NCI-H2029 treated with DMSO at 0.1 percent for 48 hours (cell line): ENCODE data around the gene LCA5.
A peak's percentile ranks its signal among the peaks of the same experiment; 100 is the strongest.
"Not testable (repeated sequence)": the region's sequence is repeated elsewhere in the genome, so short reads cannot be mapped to it uniquely, and the experiment has no call there.

Source experiments
- DNase-seq: peaks from one replicate; lab custom pipeline; 2025; lab: John Stamatoyannopoulos, UW

LCA5 gene

GRCh38 chr6:79467716-79468115 lies 69.5 kb downstream of the LCA5 start:
- no peak for DNase-seq

GRCh38 chr6:79466207-79466834 lies 70.9 kb downstream of the LCA5 start:
- DNase-seq, result peak; percentile 35

GRCh38 chr6:79465381-79465780 lies 71.8 kb downstream of the LCA5 start:
- DNase-seq, result no peak

DNA sequence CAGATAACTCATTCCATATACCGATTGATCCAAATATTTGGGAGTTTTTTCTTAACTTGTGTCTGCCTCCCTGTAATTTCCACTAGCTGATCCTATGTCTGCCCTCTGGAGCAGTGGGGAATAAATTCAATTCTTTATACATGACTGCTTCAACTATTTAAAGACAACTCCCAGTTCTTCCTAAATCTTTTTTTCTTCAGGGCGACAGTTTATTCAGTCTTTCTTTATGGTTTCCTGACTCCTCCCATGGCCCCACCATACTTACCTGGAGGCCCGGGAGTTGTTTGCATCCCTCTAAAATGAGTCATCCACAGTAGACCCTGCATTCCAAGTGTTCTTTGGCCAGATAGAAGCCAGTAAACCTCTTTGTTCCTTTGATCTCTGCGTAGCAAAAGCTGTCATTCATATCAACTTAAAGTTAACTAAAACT lies 73.6 kb downstream of the LCA5 start:
- DNase-seq, result no peak

DNA sequence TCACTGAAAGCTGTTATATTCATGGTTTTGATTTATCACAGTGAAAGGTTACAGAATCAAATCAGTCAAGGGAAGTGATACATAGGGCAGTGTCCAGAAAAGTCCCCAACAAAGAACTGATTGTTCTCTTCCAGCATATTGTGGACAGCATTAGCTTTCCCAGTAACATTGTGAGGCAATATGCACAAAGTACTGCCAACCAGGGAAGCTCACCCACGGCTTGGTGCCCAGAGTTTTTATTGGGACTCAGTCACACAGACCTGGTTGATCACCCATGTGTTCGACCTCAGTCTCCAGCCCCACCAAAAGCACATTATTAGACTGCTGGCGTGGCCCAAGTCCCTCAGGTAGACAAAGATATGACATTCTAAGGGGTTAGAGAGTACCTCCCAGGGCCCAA lies 76.0 kb downstream of the LCA5 start:
- DNase-seq, result no peak

DNA sequence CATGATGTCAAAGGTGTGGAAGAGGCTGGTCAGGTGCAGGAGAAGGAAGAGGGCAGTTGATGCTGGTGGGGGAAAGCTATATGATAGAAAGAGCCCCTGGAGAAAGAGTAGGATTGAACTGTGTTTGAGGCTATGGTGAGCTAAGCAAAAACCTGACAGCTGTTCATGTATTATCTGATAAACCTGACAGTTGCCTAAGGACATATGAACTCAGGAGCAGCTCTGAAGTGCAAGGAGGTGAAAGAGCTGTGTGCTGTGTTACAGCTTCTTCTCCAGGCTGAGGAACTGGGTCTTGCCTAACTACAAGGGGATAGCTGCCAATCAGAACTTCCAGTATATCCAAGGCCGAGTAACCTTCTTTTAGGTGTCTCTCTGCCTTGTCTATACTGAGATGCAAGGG lies 81.8 kb downstream of the LCA5 start:
- no peak for DNase-seq

DNA sequence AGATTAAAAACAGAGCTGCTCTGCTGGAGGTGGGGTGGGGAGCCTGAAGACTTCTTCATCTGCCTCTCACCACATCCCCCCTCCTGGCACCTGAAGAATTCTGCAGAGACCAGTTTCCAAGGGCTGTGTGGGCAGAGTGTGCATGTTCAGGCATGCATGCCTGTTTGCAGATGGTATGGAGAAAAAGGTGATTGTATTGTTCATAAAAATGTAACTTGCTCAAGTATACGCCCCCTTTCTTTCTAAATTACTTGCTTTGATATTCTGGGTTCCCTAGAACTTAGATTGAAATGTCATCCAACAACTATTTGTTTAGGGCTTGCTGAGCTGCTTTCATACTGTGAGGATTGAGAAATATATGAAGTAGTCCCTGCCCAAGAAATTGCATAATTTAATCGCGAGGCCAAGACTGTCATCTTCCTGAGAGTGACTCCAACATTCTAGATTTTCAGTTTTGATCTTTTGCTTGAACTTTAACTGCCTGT lies 83.6 kb downstream of the LCA5 start:
- no peak for DNase-seq

GRCh38 chr6:79450984-79451383 lies 86.2 kb downstream of the LCA5 start:
- peak; percentile 3 for DNase-seq

GRCh38 chr6:79446006-79446405 lies 91.2 kb downstream of the LCA5 start:
- no peak for DNase-seq

DNA sequence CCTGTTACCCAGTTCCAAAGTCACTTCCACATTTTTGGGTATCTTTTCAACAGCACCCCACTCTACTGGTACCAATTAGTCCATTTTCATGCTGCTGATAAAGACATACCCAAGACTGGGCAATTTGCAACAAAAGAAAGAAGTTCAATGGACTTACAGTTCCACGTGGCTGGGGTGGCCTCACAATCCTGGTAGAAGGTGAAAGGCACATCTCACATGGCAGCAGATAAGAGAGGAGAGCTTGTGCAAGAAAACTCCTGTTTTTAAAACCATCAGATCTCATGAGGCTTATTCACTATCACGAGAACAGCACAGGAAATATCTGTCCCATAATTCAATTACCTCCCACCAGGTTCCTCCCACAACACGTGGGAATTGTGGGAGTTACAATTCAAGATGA lies 93.4 kb downstream of the LCA5 start:
- not testable (repeated sequence) for DNase-seq

DNA sequence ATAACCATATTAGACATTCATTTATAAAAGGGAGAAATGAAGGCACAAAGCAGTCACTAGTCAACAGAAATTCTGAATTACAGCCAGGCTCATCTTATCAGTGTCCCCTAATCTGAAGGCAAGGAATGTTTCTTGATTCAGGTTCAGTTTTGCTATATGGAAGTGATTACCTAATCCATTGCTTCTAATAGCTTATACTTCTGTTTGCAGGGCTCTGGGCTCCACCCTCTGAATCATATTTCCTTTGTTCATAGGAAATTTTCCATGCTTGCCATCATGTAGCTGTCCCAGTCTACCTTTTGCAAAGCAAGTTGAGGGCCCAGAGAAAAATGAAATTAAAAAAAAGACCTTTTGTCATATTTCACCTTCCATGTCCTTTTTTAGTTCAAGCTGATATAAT lies 96.0 kb downstream of the LCA5 start:
- no peak for DNase-seq

- no peak for DNase-seq
Observed at GRCh38 chr6:79440598-79440997, 96.6 kb downstream of the LCA5 start.

DNA sequence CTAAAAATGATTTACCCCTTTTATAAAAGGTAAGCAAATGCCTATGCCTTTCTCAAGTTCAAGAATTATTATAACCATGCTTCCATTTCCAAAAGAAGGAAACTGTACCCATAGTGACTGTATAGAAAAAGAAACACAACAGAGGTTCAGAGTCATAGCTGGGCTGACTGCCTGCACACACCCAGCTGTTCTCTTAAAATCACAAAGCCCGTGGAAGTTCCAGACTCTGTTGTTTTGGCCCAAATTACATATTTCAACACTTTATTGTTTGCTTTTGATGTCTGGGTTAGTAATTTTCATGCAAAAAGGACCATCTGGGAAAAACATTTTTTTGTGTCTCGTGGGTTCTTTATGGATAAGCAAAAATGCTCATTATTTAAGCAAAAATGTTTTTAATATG lies 99.2 kb downstream of the LCA5 start:
- no peak for DNase-seq

DNA sequence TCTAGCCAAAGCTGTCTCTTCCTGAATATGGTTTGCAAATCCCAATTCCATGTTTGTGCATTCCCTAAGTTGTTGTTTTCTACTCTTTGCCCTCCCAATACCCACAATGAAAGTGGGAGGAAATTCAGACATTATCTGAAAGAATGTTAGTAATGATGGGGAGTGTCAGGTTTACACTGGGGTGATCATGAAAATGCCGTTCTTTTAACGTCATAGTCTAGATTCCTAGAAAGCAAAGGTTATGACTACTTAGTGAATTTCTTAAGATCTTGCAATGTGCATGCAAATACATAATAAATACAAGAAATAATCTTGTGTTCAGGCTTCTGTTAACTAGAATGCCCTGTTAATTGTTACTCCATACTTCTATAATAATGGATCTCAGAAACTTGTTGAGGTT lies 101.0 kb downstream of the LCA5 start:
- no peak for DNase-seq

- no peak for DNase-seq
Observed at GRCh38 chr6:79435746-79436145, 101.5 kb downstream of the LCA5 start.
